Activated CD4-positive, alpha-beta T cell treated with anti-CD3 and anti-CD28 coated beads, Interleukin-2, amount 10 ng/mL, durations not matched to agents 7 days and 5 days (primary cell): ENCODE measurements around the gene PTPRN2. TPM values are rescaled to one million over a fixed set of nuclear protein-coding genes. Genes with fewer than 3 reads are reported as not detected.

Source experiments
- CTCF ChIA-PET: fragments of 350-600 bp; sonication (Branson Sonifier 250); formaldehyde crosslinking; loops from one replicate; lab custom pipeline; 2021; ENCODE audit warnings: antibody characterized with exemption; lab: Charles Lee
- POLR2A ChIA-PET: fragments of 350-600 bp; sonication (Branson Sonifier 250); formaldehyde crosslinking; loops from one replicate; lab custom pipeline; 2021; ENCODE audit warnings: antibody characterized with exemption; lab: Charles Lee
- DNase-seq: peaks from one replicate; pipeline ENCODE4 v3.0.0-alpha.2; 2020
- H3K27ac Mint-ChIP-seq: one replicate; pipeline ENCODE4 v1.8.0; 2021; ENCODE audit warnings: mild to moderate bottlenecking, moderate library complexity, mixed read lengths
- H3K27me3 Mint-ChIP-seq: one replicate; pipeline ENCODE4 v1.8.0; 2021; ENCODE audit warnings: mixed read lengths
- H3K36me3 Mint-ChIP-seq: one replicate; pipeline ENCODE4 v1.8.0; 2021; ENCODE audit warnings: low read depth, mixed read lengths
- H3K4me1 Mint-ChIP-seq: one replicate; pipeline ENCODE4 v1.8.0; 2021; ENCODE audit warnings: mixed read lengths
- H3K4me3 Mint-ChIP-seq: one replicate; pipeline ENCODE4 v1.8.0; 2021; ENCODE audit warnings: mild to moderate bottlenecking, moderate library complexity, mixed read lengths
- H3K9me3 Mint-ChIP-seq: one replicate; pipeline ENCODE4 v1.8.0; 2021; ENCODE audit warnings: mixed read lengths
- total RNA-seq, 2 experiments: library from RNA; stranded (reverse); gene quantifications; one replicate each; pipeline ENCODE4 v1.2.3, GENCODE V29; 2021

The PTPRN2 gene
- total RNA-seq, 2 experiments from 2014 or later = 2.6 to 2.7 TPM

DNA sequence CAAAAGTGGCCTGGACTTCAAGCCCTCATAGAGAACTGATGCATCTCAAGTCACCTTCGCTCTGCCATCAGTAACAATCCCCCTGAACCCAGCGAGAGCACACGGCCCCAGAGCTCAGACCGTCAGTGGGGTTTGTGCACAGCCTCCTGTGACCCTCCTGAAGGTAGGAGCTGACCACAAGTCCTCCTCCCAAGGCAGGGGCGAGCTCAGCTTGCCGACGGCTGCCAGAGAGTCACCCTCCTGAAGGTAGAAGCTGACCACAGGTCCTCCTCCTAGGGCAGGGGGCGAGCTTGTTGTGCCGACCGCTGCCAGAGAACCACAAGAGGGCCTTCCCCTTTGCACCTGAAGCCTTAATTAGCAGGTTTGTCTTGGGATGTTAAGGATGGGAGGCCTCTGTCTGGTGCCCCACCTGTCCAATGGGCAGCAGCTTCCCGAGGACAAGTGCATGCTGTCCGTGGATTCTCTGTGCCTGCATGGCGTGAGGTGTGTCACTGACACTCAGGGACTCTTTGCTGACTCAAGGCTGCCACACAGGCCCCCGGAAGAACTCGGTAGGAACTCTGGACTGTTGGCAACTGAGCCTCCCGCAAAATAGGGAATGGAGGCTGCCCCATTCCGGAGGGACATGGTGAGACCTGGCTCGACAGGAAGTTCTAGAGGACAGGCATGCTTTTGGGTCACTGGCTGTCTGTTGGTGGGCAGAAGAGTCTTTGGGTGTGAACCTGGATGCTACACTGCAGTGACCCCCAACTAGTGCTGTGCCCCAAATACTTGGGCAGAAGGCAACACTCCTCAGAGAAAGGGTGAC, 763.4 kb downstream of the PTPRN2 start:
- ChIA-PET POLR2A (no interaction called here), CTCF (no interaction called here)
- no peak overlapping the region for H3K4me3 Mint-ChIP-seq

DNA sequence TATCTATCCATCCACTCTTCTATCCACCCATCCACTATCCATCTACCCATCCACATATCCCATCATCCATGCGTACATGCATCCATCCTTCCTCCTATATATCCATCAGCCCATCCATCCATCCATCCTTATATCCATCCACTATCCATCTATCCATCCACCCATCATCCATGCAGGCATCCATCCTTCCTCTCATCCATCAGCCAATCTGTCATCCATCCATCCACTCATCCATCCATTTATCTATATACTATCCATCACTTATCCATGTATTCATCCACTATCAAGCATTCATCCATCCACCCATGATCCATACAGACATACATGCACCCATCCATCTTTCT, 765.0 kb downstream of the PTPRN2 start:
- no peaks in the 10 kb centered on the region for H3K27me3 Mint-ChIP-seq
- peaks cover 25% of the 10 kb centered on the region for H3K4me1 Mint-ChIP-seq
- no peak for DNase-seq
- no peak overlapping the region for H3K27ac Mint-ChIP-seq
- peaks cover 3% of the 10 kb centered on the region for H3K9me3 Mint-ChIP-seq
- no peak overlapping the region for H3K4me3 Mint-ChIP-seq
- H3K36me3 Mint-ChIP-seq = no peaks in the 10 kb centered on the region
- ChIA-PET CTCF (no interaction called here), POLR2A (no interaction called here)

More for the DNA sequence above, 763.4 kb downstream of the PTPRN2 start:
- H3K9me3 Mint-ChIP-seq = no peaks in the 10 kb centered on the region
- no peaks in the 10 kb centered on the region for H3K27me3 Mint-ChIP-seq
- DNase-seq = no peak
- no peak overlapping the region for H3K27ac Mint-ChIP-seq
- no peaks in the 10 kb centered on the region for H3K36me3 Mint-ChIP-seq
- H3K4me1 Mint-ChIP-seq = peaks cover 27% of the 10 kb centered on the region

DNA sequence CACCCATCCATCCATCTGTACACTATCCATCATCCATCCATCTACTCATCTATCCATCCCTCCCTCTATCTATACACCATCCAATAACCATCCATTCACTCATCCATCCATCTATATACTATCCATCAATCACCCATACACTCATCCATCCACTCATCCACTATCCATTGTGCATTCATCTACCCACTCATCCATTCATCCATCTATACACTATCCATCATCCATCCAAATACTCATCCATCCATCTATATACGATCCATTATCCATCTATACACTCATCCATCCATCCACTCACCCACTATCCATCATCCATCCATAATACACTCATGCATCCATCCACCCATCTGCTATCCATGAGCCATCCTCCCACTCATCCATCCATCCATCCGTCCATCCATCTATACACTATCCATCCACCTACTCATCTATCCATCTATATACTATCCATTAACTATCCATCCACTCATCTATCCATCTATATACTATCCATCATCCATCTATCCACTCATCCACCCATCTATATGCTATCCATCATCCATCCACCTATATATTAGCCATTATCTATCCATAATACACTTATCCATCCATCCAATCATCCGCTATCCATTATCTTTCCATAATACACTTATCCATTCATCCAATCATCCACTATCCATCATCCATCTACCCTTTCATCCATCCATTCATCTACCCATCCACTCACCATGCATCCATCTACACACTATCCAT, 765.5 kb downstream of the PTPRN2 start:
- Mint-ChIP-seq H3K4me1 (peaks cover 19% of the 10 kb centered on the region), H3K4me3 (no peak overlapping the region), H3K27ac (no peak overlapping the region), H3K27me3 (no peaks in the 10 kb centered on the region), H3K9me3 (peaks cover 3% of the 10 kb centered on the region), H3K36me3 (no peaks in the 10 kb centered on the region)
- CTCF ChIA-PET = no interaction called here
- DNase-seq = no peak
- POLR2A ChIA-PET = no interaction called here

DNA sequence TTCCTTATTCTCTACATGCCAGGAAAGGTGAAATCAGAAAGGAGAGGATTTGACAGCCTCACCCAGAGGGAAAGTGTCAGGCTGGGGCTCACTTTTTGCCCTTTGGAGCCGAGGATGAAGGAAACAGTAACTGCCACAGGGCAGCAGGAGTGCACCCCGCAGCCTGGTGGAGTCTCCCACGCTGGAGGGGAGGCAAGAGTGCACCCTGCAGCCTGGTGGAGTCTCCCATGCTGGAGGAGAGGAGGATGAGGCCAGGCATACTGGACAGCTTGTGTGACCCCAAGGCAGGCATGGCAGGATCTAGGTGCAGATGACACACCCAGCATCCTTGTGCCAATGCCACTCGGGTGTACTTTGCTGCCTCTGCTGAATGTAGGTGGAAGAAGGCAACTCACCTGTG, 766.8 kb downstream of the PTPRN2 start:
- H3K36me3 Mint-ChIP-seq = no peaks in the 10 kb centered on the region
- H3K4me3 Mint-ChIP-seq = no peak overlapping the region
- peaks cover 11% of the 10 kb centered on the region for H3K4me1 Mint-ChIP-seq
- H3K9me3 Mint-ChIP-seq = peaks cover 3% of the 10 kb centered on the region
- DNase-seq = no peak
- H3K27ac Mint-ChIP-seq = no peak overlapping the region
- H3K27me3 Mint-ChIP-seq = no peaks in the 10 kb centered on the region
- POLR2A ChIA-PET = no interaction called here
- CTCF ChIA-PET = no interaction called here

DNA sequence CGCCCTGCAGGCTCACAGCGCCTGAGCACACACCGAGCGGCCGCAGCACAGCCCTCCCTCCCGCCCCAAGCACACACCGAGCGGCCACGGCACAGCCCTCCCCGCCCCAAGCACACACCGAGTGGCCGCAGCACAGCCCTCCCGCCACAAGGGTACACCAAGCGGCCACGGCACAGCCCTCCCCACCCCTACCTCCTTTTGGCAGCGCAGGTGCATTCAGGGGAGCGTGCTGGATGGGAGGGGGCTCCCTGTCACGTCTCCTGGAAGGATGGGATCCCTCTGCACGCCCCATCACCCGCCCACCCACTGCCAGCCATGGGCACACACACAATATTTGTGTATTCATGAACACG, 768.2 kb downstream of the PTPRN2 start:
- DNase-seq = no peak
- Mint-ChIP-seq H3K27me3 (no peaks in the 10 kb centered on the region), H3K4me3 (no peak overlapping the region), H3K36me3 (no peaks in the 10 kb centered on the region), H3K4me1 (peaks cover 5% of the 10 kb centered on the region), H3K9me3 (peaks cover 3% of the 10 kb centered on the region), H3K27ac (no peak overlapping the region)
- POLR2A ChIA-PET = no interaction called here
- CTCF ChIA-PET = no interaction called here

DNA sequence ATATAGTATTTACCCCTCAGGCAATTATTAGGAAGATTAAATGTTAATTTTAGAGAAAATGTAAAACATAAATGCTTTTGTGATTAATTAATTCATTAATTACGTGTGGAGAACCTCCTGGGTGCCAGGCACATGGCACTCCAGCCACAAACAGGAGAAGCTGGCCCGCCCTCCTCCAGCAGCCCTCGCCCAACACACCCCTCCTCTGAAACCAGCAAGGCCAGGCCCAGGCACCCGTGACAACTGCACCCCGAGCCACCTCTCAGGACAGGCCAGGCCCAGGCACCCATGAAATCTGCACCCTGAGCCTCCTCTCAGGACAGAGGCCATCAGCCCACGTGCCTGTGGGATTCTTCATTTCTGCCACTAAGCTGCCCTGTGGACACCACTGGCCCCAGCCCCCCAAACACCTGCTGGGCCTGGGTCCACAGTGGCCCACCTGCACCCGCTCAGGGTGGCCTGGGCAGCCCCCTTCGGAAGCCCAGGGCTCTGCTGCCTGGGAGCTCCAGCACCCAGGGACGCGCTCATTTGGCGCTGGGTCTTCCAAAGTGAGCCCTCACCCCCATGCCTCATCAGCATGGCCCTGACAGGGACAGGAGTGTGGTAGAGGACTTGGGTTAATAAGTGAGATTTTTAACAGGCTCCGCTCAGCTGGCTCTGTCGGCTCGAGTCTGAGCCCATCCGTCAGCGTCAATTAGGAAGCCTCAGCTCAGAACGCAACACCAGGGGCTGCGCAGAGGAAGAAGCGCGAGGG, 768.7 kb downstream of the PTPRN2 start:
- CTCF ChIA-PET = no interaction called here
- Mint-ChIP-seq H3K4me3 (no peak overlapping the region), H3K27me3 (no peaks in the 10 kb centered on the region), H3K36me3 (no peaks in the 10 kb centered on the region), H3K9me3 (peaks cover 3% of the 10 kb centered on the region), H3K4me1 (peaks cover 5% of the 10 kb centered on the region), H3K27ac (no peak overlapping the region)
- POLR2A ChIA-PET = no interaction called here
- no peak for DNase-seq

DNA sequence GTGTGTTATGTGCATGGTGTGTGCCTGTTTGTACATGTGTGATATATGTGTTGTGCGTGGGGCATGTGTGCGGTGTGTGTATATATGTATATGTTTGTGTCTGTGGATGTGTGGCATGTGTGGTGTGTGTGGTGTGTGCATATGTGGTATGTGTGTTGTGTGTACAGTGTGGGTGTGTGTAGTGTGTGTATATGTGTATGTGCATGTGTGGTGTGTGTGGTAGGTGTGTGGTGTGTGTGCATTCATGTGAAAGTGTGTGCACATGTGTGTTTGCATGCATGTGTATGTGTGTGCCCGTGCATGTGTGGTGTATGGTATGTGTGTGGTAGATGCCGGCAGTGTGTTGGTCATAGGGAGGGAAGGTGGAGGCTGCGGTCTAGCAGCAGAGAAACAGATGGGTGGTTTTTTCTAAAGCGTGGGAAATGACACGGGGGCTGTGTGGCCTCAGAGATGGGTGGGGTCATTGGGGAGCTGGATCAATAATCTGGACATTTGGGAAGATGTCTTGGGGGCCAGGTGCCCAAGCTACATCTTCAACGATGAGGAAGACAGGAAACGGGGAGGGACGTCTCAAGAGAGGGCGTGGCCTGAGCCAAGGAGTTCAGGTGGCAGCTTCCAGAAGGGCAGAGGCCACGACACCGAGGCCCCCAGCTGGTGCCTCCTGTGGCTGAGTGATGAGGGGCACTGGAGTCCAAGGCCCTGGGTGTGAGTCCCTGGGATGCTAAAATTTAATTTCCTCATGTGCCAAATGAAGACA, 769.5 kb downstream of the PTPRN2 start:
- peaks cover 5% of the 10 kb centered on the region for H3K4me1 Mint-ChIP-seq
- CTCF ChIA-PET = no interaction called here
- DNase-seq = no peak
- no peaks in the 10 kb centered on the region for H3K27me3 Mint-ChIP-seq
- POLR2A ChIA-PET = no interaction called here
- no peak overlapping the region for H3K4me3 Mint-ChIP-seq
- H3K27ac Mint-ChIP-seq = no peak overlapping the region
- H3K36me3 Mint-ChIP-seq = no peaks in the 10 kb centered on the region
- H3K9me3 Mint-ChIP-seq = peaks cover 3% of the 10 kb centered on the region

DNA sequence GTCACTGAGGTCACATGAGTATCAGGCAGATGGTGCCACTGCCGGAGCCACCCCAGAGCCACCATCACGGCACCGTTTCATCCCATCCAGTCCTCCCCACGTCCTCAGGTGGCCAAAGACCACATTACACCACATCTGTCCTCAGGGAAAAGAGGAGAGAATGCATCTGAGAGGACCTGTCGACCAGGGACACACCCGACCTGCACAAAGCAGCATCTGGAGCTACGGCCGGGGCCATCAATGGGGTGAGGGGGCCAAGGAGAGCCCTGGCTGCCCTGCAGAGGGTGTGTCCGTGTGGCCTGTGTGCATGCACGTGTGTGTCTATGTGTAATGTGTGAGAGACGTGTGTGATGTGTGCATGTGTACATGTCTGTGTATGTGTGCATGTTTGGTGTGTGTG, 770.2 kb downstream of the PTPRN2 start:
- Mint-ChIP-seq H3K9me3 (peaks cover 3% of the 10 kb centered on the region), H3K4me1 (peaks cover 5% of the 10 kb centered on the region), H3K4me3 (no peak overlapping the region), H3K27me3 (no peaks in the 10 kb centered on the region), H3K36me3 (no peaks in the 10 kb centered on the region), H3K27ac (no peak overlapping the region)
- CTCF ChIA-PET = no interaction called here
- POLR2A ChIA-PET = no interaction called here
- no peak for DNase-seq

DNA sequence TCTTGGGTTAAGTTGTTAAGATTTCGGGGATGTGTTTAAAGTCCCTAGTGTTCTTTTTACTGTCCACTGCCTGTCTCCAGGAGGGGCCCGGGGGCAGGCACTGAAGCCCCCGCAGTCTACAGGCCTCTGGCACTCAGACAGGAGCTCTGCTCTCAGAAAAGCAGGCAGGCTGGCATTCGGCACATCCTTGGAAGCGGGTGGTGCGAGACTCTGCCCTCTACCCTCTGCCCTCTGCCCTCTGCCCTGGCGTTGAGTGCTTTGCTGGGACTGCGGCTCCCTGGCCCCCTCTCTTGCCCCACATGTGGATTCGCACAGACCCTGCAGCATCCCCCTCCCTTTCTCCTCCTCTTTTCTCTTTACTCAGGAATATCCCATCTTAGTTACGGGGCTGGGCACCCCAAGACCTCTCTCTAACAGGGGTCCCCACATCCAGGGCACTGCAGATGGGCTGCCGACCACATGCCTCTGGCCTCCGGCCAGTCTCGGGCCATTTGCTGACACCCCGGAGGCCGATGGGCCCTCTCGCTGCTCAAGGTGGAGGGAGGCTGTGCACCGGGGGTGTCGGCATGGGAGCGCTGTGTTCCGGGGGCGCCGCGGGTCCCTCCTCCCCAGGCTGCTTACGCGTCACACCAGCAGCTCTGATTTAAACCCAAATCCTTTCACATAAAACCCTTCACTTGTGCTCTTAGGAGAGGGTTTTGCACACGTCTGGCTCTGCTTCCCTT, 770.9 kb downstream of the PTPRN2 start:
- DNase-seq = no peak
- Mint-ChIP-seq H3K36me3 (no peaks in the 10 kb centered on the region), H3K4me1 (peaks cover 5% of the 10 kb centered on the region), H3K27ac (no peak overlapping the region), H3K4me3 (no peak overlapping the region), H3K27me3 (no peaks in the 10 kb centered on the region), H3K9me3 (peaks cover 3% of the 10 kb centered on the region)
- POLR2A ChIA-PET = no interaction called here
- CTCF ChIA-PET = no interaction called here

DNA sequence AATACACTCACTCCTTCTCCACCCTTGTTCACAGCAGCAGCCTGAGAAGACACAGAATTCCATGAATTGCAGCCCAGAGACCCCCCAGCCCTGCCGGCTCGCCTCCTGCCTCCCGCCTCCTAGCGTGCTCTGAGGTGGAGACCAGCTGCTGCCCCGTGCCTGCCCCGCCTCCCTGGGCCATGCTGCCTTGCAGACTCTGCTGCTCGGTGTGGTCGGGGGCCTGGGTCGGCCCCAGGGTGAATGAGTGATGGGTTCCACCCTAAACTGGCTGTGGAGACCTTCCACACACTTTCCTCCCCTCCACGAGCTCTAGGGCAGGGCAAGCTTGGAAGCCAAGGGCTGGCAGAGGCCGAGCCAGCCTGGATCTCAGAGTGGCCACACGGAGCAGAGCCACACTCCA, 771.5 kb downstream of the PTPRN2 start:
- ChIA-PET CTCF (no interaction called here), POLR2A (no interaction called here)
- H3K27ac Mint-ChIP-seq = no peak overlapping the region
- no peak overlapping the region for H3K4me3 Mint-ChIP-seq
- H3K9me3 Mint-ChIP-seq = peaks cover 3% of the 10 kb centered on the region
- H3K4me1 Mint-ChIP-seq = peaks cover 5% of the 10 kb centered on the region
- no peaks in the 10 kb centered on the region for H3K36me3 Mint-ChIP-seq
- DNase-seq = no peak
- no peaks in the 10 kb centered on the region for H3K27me3 Mint-ChIP-seq

DNA sequence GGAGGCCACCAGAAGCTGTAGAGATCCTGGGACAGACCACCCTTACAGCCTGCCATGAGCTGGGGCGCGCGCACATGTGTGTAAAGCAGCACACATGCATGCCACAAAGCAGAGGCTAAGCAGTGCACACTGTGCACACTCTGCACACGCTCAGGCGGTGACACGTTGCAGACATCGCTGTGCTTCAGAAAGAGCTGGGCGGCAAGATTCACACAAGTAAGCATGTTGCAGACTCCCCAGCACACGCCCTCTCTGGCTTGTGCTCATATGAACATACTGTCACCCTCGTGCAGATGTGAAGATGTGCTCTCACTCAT, 772.0 kb downstream of the PTPRN2 start:
- Mint-ChIP-seq H3K4me1 (peaks cover 5% of the 10 kb centered on the region), H3K27me3 (no peaks in the 10 kb centered on the region), H3K27ac (no peak overlapping the region), H3K9me3 (peaks cover 3% of the 10 kb centered on the region), H3K36me3 (no peaks in the 10 kb centered on the region), H3K4me3 (no peak overlapping the region)
- ChIA-PET CTCF (no interaction called here), POLR2A (no interaction called here)
- DNase-seq = no peak

DNA sequence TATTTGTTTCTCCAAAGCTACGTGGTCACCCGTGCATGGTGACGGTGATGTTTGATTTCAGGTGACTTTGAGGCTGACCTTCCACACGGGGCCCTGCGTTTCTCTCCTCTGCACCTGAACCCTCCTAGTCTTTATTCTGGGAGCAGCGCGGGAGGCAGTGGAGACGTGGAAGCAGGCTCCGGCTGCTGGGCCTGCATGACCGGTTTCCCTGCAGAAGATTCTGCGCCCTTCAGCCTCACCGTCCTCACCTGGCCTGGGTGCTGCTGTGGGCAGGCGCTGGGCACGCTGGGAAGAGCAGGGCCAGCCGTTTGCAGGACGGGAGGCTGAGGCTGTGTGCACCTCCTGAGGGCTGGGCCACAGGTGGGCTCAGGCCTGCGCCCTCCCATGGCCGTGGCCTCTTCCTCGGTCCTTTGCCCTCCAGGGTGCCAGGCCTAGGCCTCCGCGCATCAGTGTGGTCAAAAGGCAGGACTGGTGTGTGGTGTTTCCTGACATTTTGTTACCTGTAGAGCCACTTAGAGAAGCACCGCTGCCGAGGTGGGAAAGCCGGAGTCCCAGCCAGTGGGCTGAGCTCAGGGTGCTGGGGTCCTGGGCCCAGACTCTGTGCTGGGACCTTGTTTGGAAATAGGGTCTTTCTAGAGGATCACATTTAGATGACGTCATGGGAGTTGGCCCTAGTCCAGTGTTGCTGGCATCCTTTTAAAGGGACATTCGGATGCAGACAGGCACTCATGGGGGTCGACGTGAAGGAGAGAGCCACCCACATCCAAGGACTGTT, 772.5 kb downstream of the PTPRN2 start:
- Mint-ChIP-seq H3K27me3 (no peaks in the 10 kb centered on the region), H3K27ac (no peak overlapping the region), H3K4me1 (peaks cover 5% of the 10 kb centered on the region), H3K36me3 (no peaks in the 10 kb centered on the region), H3K4me3 (no peak overlapping the region), H3K9me3 (peaks cover 3% of the 10 kb centered on the region)
- POLR2A ChIA-PET = no interaction called here
- DNase-seq = no peak
- CTCF ChIA-PET = no interaction called here
